DMS53 (cell line): ENCODE results near the gene LYPD1.

Experiments used
- DNase-seq: peaks from one replicate; lab custom pipeline; 2025; lab: John Stamatoyannopoulos, UW

The LYPD1 gene

DNA sequence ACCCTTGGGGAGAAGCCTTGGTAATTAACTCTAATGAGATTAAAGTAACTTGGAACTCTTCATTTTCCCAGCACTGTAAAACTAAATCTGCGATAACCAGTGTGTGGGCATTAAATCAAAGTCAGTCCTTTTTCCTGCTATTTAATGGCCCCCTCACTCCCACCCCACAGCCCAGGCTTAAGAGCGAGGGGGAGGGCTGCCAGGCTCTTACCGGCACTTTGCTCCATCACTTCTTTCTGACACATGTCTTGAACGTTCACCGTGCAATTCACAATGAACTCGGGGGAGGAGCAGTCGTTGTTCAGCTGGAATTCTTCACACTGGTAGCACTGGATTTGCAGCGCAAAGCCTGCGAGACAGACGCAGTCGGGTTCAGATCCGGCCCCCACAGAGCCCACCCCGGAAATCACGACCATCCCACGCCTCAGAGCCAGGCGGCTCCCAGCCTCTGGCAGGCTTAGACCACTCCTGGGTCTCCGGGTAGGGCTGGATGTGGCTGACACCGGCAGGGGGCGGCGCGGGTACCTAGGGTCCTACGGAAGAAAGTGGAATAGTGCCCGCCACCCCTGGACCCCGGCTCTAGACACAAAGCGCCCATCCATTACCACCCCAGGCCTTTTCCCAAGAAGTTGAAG lies 1.7 kb downstream of the LYPD1 start:
- DNase-seq = peak; percentile 24

DNA sequence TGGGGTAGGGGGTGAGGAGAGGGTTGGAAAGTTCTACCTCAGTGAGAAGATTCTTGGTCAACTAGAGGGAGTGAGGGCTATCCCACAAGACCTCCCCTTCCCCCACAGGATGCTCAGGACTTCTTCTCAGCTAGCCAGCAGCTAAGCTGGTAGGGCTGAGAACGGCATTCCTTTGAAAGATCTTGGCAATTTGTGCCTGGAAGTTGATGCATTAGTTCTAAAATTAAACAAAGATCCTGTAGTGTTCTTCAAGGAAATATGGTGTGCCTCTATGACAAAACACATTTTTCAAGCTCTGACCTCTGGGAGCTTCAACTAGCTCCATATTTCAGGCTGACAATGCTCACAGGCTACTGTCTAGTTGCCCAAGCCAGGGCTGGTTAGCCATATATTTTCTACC lies 2.3 kb downstream of the LYPD1 start:
- no peak for DNase-seq

DNA sequence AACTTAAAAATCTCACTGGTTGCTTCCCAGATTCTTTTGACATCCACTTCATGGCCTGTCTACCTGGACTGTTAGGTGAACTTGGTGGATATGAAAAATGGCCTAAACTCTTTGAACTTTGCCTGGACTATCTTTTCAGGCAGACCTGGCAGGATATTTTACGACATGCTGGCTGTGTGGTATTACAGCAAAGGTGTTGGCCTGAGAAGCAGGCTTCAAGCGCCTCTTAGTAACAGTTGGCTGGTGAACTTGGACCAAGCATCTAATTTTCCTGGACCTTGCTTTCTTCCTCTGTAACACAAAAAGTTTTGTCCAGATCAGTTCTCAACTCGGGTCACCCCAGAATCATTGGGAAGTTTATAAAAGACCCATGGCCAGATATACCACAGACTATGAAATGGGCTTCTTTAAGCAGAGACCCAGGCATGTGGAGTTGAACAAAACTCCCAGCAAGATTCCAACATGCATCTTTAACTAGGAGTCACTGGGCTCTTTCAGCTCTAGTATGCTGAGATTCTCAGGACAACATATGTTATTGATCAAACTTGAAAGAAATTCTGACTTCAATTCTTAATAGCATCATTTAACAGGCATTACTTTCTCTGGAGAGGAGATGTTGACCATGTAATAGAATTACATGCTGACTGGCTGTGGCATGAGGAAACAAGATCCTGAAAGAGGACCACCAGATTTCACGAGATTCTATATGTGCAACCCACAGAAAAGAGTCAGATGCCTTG lies 4.4 kb downstream of the LYPD1 start:
- DNase-seq = no peak

DNA sequence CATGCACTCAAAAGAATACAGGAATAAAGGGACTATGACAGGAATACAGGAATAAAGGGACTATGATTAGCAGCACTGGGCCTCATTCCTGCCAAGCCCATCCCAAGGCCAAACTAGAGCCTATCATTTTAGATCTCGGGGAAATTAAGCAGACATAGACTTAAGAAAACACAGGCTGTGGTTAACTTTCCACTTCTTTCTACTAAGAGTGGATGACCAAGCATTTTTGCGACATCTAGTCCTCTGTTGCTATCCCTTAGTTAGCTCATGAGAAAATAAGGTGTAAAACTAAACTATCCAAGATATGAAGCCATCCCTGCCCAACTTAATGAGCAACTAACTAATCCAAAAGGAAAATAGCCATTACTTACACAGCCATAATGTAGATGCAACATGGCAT lies 5.9 kb downstream of the LYPD1 start:
- DNase-seq = no peak

DNA sequence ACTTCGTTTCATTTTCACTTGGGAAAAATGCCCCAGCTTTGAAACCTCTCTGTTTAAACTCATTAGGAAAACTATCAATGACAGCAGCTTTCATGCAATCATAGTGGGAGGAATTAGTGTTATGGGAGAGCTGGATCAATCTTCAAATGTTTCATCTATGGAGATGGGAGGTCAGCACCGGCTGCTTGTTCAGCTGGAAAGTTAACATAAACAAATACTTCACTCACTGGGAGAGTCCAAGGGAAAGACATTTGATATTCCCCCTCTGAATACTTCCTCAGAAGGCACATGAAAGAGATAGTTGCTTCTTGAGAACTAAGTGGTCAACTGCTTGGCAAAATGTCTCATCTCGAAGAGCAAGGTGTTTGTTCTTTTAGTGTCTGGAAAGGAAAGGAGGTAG lies 7.3 kb downstream of the LYPD1 start:
- DNase-seq = peak; percentile 22

DNA sequence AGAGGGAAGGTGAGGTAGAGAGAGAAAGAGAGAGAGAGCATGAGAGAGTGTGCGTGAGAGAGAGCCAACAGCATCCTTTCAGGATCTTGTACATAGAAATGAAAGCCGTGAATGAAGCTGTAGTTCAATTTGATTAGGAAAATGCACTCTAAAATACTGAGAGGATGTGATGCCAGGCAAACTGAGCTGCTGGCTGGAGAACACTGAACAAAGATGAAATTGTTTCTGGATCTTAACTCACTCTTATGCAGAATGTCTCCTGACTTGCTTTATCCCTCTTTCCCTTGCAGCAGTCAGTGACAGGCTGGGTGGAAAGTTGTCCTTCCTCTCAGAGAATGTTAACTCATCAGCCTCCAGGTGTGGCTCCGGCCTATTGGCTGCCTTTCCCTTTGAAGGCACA lies 10.7 kb downstream of the LYPD1 start:
- no peak for DNase-seq

DNA sequence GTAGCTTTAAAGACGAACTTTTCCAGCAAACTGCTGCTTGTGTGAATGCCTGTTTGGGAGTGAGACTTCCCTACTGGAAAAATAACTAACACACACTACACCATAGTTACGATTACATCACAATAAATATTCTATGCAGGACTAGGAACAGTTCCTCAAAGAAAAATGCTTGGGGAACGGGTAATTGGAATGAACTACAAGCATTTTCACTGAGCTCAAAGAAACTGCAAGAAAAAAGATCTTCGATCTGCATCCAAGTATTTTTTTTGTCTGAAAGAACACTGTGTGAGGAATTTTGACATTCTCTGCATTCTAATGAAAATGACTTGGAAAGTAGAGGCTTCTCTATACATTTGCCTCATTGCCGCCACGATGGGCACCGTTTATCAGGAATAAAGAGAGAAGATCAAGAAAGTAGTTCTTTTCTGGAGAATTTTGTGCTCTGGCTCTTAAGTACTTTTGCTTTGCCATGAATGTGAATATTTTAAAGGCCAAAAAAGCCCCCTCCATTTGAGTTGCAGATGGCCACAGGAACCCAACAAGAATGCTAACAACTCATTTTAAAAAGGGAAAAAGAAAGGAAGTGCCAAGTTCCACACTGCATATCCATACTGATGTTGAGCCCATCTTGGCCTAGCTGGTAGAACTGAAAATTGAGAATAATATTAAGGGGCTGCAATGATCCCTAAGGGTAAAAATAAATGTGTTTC lies 13.6 kb downstream of the LYPD1 start:
- DNase-seq = no peak

DNA sequence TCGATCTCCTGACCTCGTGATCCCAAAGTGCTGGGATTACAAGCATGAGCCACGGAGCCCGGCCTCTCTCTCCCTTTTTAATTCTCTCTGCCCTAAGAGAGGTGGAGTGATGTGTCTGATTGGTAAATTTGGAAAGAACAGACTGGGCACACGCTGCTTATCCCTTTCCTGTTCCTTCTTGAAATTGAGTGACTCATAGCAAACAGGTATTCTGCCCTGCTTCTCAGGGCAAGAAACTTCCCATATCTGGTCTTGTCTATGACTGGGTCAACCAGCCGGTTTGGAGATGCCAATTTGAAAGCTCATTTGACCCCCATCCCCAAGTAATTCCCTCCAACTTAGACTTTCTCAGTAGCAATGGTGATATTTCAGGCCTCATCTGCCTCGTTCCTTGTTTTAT lies 15.0 kb downstream of the LYPD1 start:
- peak; percentile 0 for DNase-seq

DNA sequence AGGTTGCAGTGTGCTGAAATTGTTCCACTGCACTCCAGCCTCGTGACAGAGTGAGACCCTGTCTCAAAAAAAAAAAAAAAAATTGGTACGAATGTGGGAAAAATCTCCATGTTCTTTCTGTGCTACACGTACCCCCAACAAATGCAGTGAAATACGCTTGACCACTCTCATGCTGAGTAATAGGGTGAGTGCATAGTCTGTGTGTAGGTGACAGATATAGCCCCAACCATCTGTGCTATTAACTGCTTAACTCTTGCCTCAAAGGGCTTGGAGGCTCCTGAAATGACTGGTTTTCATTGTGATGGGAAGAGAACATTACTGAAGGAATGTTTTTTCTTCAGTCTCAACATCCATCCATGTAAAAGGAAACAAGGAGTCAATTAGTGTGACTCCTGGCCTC lies 15.7 kb downstream of the LYPD1 start:
- no peak for DNase-seq

DNA sequence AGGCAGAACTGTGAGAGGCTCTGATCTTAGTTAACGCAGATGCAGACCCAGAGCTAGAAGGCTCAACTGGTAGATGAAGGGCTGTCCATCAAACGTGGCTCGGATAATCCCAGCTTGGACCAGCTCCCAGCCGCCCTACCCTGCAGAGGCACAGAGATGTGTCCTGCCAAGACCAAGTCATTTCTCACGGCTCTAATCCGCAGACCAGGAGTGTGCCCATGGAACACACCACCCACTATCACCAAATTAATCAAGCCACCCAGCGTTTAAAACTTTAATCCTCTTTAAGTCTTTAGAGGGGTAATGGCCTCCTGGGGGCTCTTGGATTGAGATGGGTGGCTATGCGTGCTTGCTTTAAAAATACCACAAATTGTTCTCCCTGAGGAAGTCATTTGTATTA lies 17.5 kb downstream of the LYPD1 start:
- no peak for DNase-seq

DNA sequence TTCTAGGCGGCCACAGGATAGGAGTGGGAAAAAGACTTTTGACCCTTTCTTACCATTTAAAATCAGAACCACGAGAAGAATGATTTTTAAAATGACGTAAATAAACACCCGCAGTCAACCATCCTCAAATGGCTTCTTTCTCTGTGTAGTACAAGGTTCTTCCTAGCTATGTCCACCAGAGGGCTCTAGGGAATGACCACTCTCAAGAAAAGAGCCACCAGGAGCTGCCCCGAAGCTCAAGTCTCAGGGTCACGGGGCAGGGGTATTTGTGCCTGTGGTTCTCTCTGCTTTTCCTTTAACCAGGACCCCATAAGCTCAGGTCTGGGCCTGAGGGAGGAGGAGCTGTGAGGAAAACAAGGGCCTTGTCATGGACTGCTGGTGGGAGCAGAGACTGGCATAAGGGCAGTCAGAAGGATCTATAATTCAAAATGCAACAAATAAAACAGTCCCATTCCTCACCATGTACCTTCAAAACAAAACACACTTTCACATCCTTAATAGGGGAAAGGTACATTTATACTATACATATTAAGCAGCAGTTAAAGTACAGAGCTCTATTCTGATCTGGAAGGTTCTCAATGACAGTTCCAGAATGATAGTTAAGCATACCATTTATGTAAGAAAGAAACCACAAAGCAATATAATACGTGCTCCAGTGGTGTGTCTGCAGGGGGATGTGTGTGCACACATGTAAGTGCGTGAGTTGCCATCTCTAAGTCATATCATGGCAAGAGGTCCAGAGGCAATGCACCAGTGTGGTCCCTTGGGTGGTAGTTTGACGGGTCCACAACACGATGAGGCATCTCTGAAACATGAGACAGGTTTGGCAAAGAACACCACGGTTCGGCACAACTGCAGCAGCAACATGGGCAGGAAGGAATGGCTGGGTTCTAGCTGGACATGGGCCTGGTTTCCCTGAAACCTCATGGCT lies 18.6 kb downstream of the LYPD1 start:
- DNase-seq = no peak

DNA sequence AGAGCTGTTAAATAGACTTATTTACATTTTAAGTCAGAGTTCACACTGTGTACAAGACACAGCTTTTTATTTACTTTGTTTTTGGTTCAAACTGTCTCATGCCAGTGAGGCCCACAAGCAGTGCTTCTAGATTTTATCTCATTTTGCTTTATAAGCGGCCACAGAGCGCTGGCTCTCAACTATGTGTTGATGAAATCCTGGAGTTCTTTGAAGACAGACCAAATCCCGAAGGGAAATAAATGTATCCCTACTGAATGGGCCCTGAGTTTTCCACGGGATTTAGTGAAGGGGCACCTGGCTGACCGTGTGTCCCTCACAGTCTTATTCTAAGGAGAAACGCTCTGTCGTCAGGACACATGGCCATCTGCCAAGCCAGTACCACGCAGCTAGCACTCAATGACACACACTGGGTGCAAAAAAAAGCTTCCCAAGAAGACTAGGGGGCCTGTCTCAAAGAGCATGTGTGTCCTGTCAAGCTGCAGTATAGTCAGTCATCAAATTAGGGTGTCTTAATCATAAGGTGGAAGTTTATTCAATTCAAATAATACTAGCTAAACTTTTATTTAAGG lies 23.4 kb downstream of the LYPD1 start:
- no peak for DNase-seq

DNA sequence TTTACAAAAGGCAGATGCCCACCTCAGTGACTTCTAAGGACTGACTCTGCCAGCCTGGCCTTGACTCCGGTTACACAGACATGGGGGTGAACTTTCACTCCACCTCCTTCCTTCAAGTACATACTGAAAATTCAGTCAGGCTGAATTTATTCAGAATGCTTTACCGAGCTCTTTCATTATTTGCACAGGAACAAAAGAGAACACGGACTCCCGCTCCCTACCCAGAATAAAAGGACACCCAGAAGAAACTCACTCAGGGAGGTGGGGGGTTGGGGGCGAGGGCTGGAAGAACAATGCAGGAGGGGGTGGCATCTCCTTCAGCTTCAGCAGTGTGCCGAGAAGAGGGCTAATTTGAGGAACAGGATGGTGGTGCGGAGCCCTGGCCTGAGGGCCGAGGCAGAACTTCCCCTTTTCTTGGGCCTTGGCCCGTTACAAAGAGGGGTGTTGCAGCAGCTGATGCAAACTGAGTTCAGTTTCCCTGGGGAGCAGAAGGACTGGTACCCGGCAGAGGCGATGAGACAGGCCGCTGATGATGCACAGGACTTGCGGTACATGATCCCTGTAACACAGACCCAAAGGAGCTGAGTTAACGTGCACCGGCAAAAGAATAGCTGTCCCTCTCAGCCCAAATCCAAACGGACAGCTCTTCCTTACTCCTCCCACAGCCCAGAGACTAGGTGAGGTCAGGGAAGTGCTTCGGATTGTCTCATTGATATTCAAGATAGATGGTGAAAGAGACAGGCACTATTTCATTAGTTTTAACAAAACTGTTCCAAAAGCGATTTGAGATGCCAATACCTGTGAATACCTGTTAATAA lies 24.1 kb downstream of the LYPD1 start:
- no peak for DNase-seq

DNA sequence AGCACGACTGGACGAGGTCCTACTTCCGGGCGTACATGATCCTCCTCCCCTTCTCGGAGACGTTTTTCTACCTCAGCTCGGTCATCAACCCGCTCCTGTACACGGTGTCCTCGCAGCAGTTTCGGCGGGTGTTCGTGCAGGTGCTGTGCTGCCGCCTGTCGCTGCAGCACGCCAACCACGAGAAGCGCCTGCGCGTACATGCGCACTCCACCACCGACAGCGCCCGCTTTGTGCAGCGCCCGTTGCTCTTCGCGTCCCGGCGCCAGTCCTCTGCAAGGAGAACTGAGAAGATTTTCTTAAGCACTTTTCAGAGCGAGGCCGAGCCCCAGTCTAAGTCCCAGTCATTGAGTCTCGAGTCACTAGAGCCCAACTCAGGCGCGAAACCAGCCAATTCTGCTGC lies 24.8 kb downstream of the LYPD1 start:
- DNase-seq = no peak

DNA sequence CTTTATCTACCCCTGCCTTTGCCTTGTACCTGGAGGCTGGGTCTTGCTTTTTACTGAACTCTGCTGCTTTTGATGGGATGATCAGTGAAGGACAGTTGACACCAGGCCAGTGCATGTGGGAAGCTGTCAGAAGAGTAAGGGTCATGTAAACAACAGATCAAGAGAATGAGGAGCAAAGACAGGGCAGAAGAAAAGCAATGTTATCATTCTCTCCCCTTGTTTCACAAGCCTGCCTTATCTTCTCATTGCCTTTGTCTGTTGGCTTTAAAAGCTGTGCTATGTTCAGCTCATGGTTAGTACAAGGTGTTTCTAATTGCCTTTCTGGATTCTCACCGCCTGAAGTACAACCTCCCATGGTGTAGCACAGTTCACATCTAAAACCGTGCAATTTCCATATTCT lies 27.6 kb downstream of the LYPD1 start:
- DNase-seq = no peak

DNA sequence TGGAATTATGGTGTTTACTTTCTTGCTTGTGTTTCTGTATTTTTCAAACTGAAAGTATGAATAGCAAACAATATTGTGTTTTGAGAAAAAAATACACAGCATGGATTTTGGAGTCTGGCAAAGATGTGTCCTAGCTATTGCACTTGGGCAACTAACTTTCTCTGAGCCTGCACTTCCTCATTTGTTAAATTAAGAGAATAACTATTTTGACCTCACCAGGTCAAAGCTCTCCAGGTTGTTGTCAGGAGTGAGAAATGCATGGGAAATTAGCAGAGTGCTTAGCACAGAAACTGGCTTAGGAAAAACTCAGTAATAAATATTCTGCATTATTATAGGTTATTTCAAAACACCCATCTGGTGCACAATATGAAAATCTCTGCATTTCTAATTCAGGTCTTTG lies 28.2 kb downstream of the LYPD1 start:
- no peak for DNase-seq

DNA sequence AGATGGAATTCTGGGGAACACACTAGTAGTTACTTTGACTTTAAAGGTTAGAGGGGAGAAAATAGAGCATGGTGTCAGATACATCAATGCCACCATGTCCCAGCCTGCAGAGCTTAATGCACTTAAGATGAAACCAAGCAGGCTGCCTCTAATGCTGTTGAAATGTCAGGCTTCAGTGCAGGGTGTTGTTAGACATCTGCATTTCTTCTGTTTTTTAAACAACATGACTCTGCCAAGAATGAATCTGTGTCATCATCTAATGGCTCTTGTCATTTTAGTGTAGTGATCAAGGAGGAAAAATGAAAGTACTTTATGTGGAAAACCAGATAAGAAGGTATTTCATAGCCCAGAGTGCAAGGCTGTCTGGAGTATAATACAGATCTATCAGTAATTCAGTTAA lies 29.9 kb downstream of the LYPD1 start:
- no peak for DNase-seq

DNA sequence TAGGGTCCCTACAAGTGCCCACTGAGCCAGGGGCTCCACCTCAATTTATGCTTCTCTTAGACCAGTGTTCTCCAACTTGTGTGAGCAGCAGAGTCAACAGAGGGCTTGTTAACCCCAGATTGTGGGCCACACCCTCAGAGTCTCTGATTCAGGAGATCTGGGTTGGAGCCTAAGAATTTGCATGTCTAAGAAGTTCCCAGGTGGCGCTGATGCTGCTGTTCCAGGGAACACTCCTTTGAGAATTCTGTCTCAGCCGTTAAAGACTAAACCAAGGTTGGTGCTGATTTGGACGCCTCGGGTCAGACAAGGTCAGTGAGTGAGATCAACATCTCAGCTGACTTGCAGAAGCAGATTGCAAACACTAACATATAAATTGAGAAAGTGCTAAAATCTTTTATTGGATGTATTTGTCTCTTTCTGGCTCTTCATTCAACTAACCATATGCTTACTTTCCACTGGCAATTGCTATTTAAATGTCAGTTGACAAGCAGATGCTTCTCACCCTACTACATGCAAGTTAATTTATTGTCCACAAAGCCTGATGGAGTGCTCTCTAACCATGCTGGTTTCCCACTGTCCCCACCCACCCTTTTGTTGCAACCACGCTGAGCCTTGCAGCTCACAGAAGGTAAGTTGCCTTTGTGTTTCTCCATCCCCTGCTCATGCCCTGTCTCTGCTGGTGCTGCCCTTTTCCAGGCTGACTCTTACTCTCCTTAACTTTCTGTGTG lies 31.5 kb downstream of the LYPD1 start:
- no peak for DNase-seq

DNA sequence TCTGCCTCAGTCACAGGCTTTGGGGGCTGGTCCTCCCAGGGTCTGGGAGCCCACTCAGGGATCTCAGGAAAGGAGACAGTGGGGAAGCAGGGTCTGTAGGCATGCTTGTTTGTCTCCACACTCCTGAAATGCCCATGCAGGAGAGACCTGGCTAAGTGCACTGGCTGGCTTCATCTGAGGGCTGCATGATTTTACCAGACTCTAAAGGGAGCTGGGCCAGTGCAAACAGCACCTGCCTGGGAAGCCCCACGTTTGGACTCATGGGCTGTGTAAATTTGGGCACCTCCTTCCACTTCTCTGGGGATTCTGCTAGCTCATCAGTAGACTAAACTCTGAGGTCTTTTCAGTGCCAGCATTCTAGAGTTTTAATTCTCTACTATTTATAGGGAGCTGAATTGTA lies 33.7 kb downstream of the LYPD1 start:
- DNase-seq = no peak

DNA sequence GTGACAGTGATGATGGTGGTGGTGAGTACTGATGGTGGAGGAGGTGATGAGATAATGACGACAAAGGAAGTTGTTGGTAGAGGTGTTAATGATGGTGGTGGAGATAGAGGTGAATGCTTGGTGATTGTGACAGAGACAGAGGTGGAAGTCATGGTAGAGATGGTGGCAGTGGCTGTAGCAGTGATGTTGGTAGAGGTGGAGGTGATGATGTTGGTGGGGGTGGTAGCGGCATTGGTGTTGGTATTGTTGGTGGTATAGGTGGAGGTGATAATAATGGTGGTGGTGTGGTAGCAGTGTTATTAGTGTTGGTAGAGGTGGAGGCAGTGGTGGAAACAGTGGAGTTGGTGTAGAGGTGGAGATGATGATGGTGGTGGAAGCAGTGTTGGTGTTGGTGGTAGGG lies 36.4 kb downstream of the LYPD1 start:
- DNase-seq = no peak
